Measurements from ENCODE around the gene ARHGAP8. TPM values are rescaled to one million over a fixed set of nuclear protein-coding genes. Genes with fewer than 3 reads are reported as not detected.

ARHGAP8 gene
- total and polyA plus RNA-seq, 2 donors (not counting 3 experiments of a cell fraction or from before 2014, with no cell fraction given): not detected

DNA sequence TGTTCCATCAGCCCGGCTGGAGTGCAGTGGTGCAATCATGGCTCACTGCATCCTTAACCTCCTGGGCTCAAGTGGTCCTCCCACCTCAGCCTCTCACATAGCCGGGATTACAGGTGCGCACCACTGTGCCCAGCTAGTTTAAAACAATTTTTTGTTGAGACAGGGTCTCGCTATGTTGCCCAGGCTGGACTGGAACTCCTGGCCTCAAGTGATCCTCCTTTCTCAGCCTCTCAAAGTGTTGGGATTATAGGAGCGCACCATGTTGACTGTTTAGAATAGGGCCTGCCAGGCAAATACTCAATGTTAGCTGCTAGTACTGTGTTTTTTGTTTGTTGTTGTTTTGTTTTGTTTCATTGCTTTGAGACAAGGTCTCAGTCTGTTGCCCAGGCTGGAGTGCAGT lies 66.4 kb downstream of the ARHGAP8 start:
- Histone ChIP-seq H3K9me1 (replicated peaks; ENCODE audit: control insufficient read depth, extremely low read depth, insufficient read depth, low read length) (no peaks in the 10 kb centered on the region), H3K4me2 (ENCODE audit: insufficient read depth, low read length) (no peak overlapping the region), H3K9me3 (replicated peaks; ENCODE audit: control insufficient read depth, insufficient read depth, low read length) (no peaks in the 10 kb centered on the region), H3K4me3 (replicated peaks in 1 of 3; ENCODE audit: insufficient read depth in 1 of 3, low read depth in 1 of 3, low read length in 3 of 3) (no peak overlapping the region), H3K27ac (ENCODE audit: insufficient read depth, low read depth, low read length) (no peak overlapping the region), H4K20me1 (replicated peaks; ENCODE audit: control insufficient read depth, extremely low read depth, insufficient read depth, low read length) (no peaks in the 10 kb centered on the region), H3K4me1 (ENCODE audit: control insufficient read depth, extremely low read depth, insufficient read depth, low read length) (no peaks in the 10 kb centered on the region), H3K27me3 (ENCODE audit: control insufficient read depth in 2 of 2, insufficient read depth in 2 of 2, low read length in 2 of 2) (no peaks in the 10 kb centered on the region), H3K9ac (replicated peaks; ENCODE audit: extremely low read depth, insufficient read depth, low read length) (no peak overlapping the region), H3K79me2 (ENCODE audit: control insufficient read depth, insufficient read depth, low read length) (no peaks in the 10 kb centered on the region), H3K36me3 (ENCODE audit: control insufficient read depth in 2 of 2, extremely low read depth in 1 of 2, insufficient read depth in 2 of 2, low read length in 2 of 2) (no peaks in the 10 kb centered on the region), H2AFZ (ENCODE audit: low read depth, low read length) (no peak overlapping the region)
- no TSS peak for BruUV-seq (replicated peaks)
- no peak for FAIRE-seq
- TF ChIP-seq POLR2A (IDR thresholded peaks at IDR 0.05; ENCODE audit: low read depth, low read length): no peak
- no peak for TF ChIP-seq MYC (IDR thresholded peaks at IDR 0.05; ENCODE audit: low read depth, low read length)
- TF ChIP-seq EZH2 (IDR thresholded peaks at IDR 0.05; ENCODE audit: borderline replicate concordance, low read depth, low read length, severe bottlenecking): no peak
- TF ChIP-seq GATA2 (IDR thresholded peaks at IDR 0.05; ENCODE audit: insufficient read depth, insufficient read length, low read depth, low read length): no peak
- TF ChIP-seq, protein P1, sequence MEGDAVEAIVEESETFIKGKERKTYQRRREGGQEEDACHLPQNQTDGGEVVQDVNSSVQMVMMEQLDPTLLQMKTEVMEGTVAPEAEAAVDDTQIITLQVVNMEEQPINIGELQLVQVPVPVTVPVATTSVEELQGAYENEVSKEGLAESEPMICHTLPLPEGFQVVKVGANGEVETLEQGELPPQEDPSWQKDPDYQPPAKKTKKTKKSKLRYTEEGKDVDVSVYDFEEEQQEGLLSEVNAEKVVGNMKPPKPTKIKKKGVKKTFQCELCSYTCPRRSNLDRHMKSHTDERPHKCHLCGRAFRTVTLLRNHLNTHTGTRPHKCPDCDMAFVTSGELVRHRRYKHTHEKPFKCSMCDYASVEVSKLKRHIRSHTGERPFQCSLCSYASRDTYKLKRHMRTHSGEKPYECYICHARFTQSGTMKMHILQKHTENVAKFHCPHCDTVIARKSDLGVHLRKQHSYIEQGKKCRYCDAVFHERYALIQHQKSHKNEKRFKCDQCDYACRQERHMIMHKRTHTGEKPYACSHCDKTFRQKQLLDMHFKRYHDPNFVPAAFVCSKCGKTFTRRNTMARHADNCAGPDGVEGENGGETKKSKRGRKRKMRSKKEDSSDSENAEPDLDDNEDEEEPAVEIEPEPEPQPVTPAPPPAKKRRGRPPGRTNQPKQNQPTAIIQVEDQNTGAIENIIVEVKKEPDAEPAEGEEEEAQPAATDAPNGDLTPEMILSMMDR (IDR thresholded peaks at IDR 0.05; ENCODE audit: extremely low read depth in 1 of 2, insufficient read depth in 1 of 2, low read depth in 1 of 2, low read length in 2 of 2): no peak
- TF ChIP-seq, protein P2, sequence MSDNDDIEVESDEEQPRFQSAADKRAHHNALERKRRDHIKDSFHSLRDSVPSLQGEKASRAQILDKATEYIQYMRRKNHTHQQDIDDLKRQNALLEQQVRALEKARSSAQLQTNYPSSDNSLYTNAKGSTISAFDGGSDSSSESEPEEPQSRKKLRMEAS (IDR thresholded peaks at IDR 0.05; ENCODE audit: insufficient read depth, insufficient read length): no peak
- no peak for TF ChIP-seq FOS (IDR thresholded peaks at IDR 0.05; ENCODE audit: borderline replicate concordance, insufficient read depth, low read length)
- TF ChIP-seq POLR2AphosphoS5 (IDR thresholded peaks at IDR 0.05; ENCODE audit: insufficient read depth, low read depth, low read length): no peak
- TF ChIP-seq JUN (IDR thresholded peaks at IDR 0.05; ENCODE audit: borderline replicate concordance, insufficient read depth, insufficient read length, low read depth): no peak
- intact Hi-C loops (cut with micrococcal nuclease) (no loop called here), dilution Hi-C loops (cut with MboI; ENCODE audit: extremely low pct_ligation_motif_present, low sequenced_read_pairs) (no loop called here)
- POLR2A ChIA-PET: no interaction called here
- CTCF ChIA-PET: no interaction called here
- DNase-seq (ENCODE audit: low read depth, low spot score): no peak
